HG02588 (cell line): Measurements from ENCODE around the gene ZSCAN5B.
"Not testable (repeated sequence)": the region's sequence is repeated elsewhere in the genome, so short reads cannot be mapped to it uniquely, and the experiment has no call there.

Experiments used
- ATAC-seq: cut with Tn5 transposase; IDR thresholded peaks from one replicate; pipeline ENCODE4 v1.9.1; 2021; ENCODE audit warnings: mild to moderate bottlenecking, moderate library complexity; ENCODE audit not compliant: unreplicated experiment

The ZSCAN5B gene

GRCh38 chr19:56197646-56198045 is at the start of gene ZSCAN5B:
Gene ZSCAN5B (minus strand): TSS chr19:56197783. CDS start chr19:56193052, 4,731 bp downstream.
- ATAC-seq: not testable (repeated sequence)

- not testable (repeated sequence) for ATAC-seq
Observed at GRCh38 chr19:56245764-56246163, 48.2 kb upstream of the ZSCAN5B start.

GRCh38 chr19:56245121-56245740 is 47.6 kb upstream of the ZSCAN5B start:
- no peak for ATAC-seq

- ATAC-seq: no peak
Observed at GRCh38 chr19:56223481-56223880, 25.9 kb upstream of the ZSCAN5B start.

GRCh38 chr19:56222901-56223300 is 25.3 kb upstream of the ZSCAN5B start:
- no peak for ATAC-seq

DNA sequence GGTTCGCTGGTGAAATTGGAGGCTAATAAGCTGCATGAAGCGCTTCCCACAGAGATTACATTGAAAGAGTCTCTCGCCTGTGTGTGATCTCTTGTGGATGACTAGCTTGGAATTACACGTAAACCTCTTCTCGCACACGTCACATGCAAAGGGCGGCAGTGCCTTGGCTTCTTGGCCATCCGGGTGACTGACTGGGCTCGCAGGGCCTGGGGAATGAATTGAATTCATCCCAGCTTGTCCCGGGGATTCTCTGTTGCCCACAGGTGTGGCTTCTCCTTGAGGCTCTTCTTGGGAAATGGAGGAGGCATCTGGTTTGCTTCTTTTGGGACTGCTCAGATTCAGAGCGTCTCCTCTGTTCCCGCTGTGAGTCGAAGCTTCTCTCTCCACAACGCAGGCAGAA is 24.3 kb upstream of the ZSCAN5B start:
- no peak for ATAC-seq

GRCh38 chr19:56221442-56221841 is 23.9 kb upstream of the ZSCAN5B start:
- not testable (repeated sequence) for ATAC-seq

GRCh38 chr19:56218961-56219360 is 21.4 kb upstream of the ZSCAN5B start:
- ATAC-seq: no peak

DNA sequence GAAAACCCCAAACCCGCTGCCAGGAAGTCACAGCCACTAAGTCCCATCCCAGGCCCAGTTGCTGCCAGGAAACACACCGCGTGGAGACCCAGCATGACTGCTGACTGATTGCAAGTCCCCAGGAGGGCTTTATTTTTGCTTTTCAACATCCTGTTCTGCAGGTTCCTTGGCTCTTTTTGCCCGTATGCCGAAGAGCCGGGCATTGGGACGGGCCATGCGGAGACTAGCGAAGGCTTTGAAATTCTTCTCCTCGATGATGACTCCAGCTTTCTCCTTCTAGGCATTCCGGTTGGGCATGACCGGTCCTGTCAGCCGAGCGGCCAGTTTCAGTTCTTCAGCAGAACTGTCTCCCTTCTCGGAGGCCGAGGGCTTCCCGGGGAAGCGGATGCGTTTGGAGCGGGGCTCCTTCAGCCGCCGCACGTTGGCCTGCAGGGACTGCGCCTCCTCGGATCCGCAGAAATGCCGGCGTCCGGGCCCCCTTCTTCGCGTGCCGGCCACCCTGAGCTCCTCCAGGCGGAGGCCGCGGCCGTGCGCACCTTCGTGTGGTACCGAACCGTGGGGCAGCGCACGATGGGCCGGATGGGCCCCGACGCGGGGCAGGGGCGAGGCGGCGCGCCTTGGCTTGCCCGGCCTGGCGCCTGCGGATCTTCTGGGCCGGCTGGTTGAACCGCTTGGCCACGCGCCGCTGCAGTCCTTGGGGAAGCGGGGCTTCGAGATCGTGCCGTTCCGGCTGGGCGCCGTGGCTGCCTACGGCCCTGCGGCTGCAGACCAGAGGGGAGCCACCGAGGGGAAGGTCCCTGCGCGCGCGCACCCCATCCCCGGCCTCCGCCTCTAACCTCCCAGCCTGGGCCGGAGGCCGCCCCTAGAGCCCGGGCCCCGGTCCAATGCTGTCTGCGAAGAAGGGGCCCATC is 19.7 kb upstream of the ZSCAN5B start:
- no peak for ATAC-seq

- no peak for ATAC-seq
Observed at GRCh38 chr19:56211718-56212117, 14.1 kb upstream of the ZSCAN5B start.

DNA sequence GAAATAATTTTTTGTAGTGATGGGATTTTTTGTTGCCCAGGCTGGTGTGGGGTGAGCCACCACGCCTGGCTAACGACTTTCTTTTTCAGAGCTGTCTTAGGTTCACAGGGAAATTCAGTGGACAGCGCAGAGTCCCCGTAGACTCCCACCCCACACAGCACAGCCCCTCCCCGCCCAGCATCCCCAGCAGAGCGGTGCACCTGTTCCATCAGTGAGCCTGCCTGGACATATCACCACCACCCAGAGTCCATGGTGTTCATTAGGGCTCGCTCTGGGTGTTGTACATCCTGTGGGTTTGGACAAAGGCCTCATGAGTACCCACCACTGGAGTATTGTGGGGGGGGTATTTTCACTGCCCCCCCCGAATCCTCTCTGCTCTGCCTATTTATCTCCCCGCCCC is 12.5 kb upstream of the ZSCAN5B start:
- ATAC-seq: not testable (repeated sequence)

- ATAC-seq: no peak
Observed at GRCh38 chr19:56209091-56209490, 11.5 kb upstream of the ZSCAN5B start.

DNA sequence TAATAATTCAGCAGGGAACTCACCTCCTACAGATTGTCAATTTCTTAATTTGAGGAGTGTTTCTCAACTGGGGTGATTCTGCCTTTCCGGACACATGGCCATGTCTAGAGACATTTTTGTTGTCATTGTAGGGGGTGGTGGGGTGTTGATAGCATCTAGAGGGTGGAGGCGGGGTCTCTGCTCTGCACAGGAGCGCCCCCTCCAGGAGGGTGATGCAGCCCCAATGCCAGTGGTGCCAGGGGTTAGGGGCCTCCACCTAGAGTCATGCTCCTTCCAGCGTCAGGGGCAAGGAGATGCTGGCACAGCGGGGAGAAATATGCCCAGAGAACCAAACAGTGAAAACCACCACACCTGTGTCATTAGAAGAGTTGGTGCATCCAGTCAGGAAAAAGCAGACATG is 10.0 kb upstream of the ZSCAN5B start:
- ATAC-seq: not testable (repeated sequence)

- no peak for ATAC-seq
Observed at GRCh38 chr19:56201973-56202372, 4.4 kb upstream of the ZSCAN5B start, which contains the start of gene ZSCAN5C. Gene ZSCAN5C (plus strand): TSS chr19:56202273. CDS start chr19:56205914, 3,641 bp downstream.

DNA sequence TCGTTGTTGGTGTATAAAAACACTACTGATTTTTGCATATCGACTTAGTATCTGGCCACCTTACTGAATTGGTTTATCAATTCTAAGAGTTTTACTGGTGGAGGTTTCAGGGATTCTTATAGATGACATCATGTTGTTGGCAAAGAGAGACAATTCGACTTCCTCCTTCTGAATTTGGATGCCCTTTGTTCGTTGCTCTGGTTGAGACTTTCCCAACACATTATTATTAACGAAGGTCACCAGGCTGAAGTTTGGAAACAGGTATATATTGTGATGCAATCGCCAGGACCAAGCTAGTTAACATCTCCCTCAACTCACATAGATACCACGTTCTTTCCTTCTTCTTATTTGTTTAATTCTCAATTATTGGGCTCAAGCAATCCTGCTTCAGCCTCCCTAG is 2.1 kb upstream of the ZSCAN5B start:
- ATAC-seq: no peak

- ATAC-seq: no peak
Observed at GRCh38 chr19:56193981-56194640, 3.5 kb downstream of the ZSCAN5B start.

GRCh38 chr19:56191711-56192110 is 5.9 kb downstream of the ZSCAN5B start:
- ATAC-seq: no peak

GRCh38 chr19:56191115-56191514 is 6.5 kb downstream of the ZSCAN5B start:
- no peak for ATAC-seq

DNA sequence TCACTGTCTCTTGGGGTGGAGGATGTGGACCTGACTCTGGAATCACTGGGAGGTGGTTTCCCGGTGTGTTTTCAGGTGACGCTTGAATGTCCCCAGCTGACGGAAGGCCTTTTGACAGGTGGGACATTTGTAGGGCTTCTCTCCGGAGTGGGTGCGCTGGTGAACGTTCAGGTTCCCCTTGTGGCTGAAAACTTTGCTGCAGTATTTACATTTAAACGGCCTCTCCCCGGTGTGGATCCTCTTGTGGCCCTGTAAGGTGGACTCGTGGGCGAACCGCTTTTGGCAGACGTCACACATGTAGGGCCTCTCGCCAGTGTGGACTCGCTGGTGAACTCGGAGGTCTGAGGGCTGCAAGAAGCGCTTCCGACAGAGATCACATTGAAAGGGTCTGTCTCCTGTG is 7.8 kb downstream of the ZSCAN5B start:
- ATAC-seq: no peak

- ATAC-seq: no peak
Observed at GRCh38 chr19:56177564-56178243, 19.9 kb downstream of the ZSCAN5B start.

GRCh38 chr19:56176881-56177280 is 20.7 kb downstream of the ZSCAN5B start:
- ATAC-seq: no peak
